KMS-11 (cell line): Measurements from ENCODE around the gene PGGHG.

Experiments
- H2AFZ ChIP-seq: fragments of 200-600 bp; sonication (generic); 2 replicates; pipeline ENCODE4 v1.6.1; 2016; ENCODE audit warnings: antibody characterized with exemption, mixed run types, low read depth
- H3K27ac ChIP-seq: fragments of 200-600 bp; sonication (generic); 2 replicates; pipeline ENCODE4 v1.6.1; 2016; ENCODE audit warnings: mild to moderate bottlenecking, mixed run types
- H3K27me3 ChIP-seq: fragments of 200-600 bp; sonication (generic); 2 replicates; pipeline ENCODE4 v1.6.1; 2017; ENCODE audit warnings: mild to moderate bottlenecking, low read depth, mixed run types, moderate library complexity; ENCODE audit not compliant: insufficient read depth
- H3K36me3 ChIP-seq: fragments of 200-600 bp; sonication (generic); 2 replicates; pipeline ENCODE4 v1.6.1; 2017; ENCODE audit warnings: mild to moderate bottlenecking, mixed run types; ENCODE audit not compliant: insufficient read depth
- H3K4me1 ChIP-seq: fragments of 200-600 bp; sonication (generic); 2 replicates; pipeline ENCODE4 v1.6.1; 2016; ENCODE audit warnings: mild to moderate bottlenecking, low read depth, mixed run types; ENCODE audit not compliant: poor library complexity, severe bottlenecking
- H3K4me2 ChIP-seq: fragments of 200-600 bp; sonication (generic); 2 replicates; pipeline ENCODE4 v1.7.0; 2016; ENCODE audit warnings: mild to moderate bottlenecking, mixed run types
- H3K4me3 ChIP-seq: fragments of 200-600 bp; sonication (generic); IDR thresholded peaks from 2 replicates; pipeline ENCODE4 v1.6.1; 2017; ENCODE audit warnings: low read depth, low read length, mixed read lengths; ENCODE audit not compliant: insufficient read depth
- H3K79me2 ChIP-seq: fragments of 200-600 bp; sonication (generic); 2 replicates; pipeline ENCODE4 v1.6.1; 2016; ENCODE audit warnings: low read depth, mixed run types; ENCODE audit not compliant: insufficient read depth
- H3K9ac ChIP-seq: fragments of 200-600 bp; sonication (generic); 2 replicates; pipeline ENCODE4 v1.6.1; 2016; ENCODE audit warnings: mild to moderate bottlenecking, mixed run types
- H4K20me1 ChIP-seq: fragments of 200-600 bp; sonication (generic); 2 replicates; pipeline ENCODE4 v1.6.1; 2016; ENCODE audit warnings: mild to moderate bottlenecking, mixed run types; ENCODE audit not compliant: insufficient read depth
- TF ChIP-seq, protein P1 (sequence below): fragments of 200-600 bp; sonication (generic); conservative IDR thresholded peaks from 2 replicates; pipeline ENCODE4 v1.6.1; 2017; ENCODE audit warnings: low read depth, mild to moderate bottlenecking, antibody characterized with exemption, low read length, moderate library complexity, mixed read lengths

The PGGHG gene

DNA sequence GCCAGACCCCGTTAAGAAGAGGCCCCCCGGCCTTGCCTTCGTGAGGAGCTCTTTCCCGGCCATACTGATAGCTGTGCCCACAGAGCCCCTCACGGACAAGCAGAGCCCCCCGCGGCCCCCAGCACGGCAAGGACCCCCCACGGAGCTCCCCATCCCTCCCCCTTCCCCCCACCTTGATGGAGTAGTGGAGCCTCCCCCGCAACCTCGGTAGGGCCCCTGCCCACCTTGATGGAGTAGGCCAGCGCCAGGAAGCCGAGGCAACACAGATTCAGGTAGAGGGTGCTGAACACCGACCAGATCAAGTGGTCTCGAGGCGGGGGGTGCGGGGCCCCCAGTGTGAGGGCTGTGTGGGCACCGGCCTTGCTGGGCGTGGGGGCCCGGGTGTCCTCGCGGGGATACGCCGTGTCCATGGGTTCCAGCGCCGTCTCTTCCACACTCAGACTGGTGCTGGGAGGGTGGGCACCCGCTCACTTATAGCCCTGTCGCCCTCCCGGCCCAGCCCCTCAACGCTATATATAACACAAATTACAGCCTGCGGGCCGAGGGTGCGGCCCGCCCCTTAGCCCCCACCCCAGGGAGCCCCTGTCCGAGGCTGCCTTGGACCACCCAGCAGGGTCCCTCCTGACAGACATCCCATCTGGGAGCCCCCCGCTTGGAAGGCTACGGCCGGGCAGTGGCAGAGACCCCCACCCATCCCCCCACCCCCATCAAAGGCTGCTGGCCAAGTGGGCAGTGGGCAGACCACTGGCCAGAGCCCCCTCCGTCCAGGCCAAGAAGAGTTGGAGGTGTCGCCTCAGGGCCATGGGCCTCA, 10.4 kb downstream of the PGGHG start, which contains the start of gene IFITM5:
Gene IFITM5 (minus strand): TSS at position 446 of the 811 bp plus-strand sequence. CDS start 36 bp downstream, at position 410.
- H3K4me2 ChIP-seq: no peak within 1 kb of the TSS; the same call in 1 of the 2 replicates
- no peak within 1 kb of the TSS for H3K27ac ChIP-seq
- TF ChIP-seq, protein P1, sequence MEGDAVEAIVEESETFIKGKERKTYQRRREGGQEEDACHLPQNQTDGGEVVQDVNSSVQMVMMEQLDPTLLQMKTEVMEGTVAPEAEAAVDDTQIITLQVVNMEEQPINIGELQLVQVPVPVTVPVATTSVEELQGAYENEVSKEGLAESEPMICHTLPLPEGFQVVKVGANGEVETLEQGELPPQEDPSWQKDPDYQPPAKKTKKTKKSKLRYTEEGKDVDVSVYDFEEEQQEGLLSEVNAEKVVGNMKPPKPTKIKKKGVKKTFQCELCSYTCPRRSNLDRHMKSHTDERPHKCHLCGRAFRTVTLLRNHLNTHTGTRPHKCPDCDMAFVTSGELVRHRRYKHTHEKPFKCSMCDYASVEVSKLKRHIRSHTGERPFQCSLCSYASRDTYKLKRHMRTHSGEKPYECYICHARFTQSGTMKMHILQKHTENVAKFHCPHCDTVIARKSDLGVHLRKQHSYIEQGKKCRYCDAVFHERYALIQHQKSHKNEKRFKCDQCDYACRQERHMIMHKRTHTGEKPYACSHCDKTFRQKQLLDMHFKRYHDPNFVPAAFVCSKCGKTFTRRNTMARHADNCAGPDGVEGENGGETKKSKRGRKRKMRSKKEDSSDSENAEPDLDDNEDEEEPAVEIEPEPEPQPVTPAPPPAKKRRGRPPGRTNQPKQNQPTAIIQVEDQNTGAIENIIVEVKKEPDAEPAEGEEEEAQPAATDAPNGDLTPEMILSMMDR: no peak
- H3K27me3 ChIP-seq: peaks cover 23% of the 10 kb centered on the region; the same call in 1 of the 2 replicates
- no peak within 1 kb of the TSS for H2AFZ ChIP-seq
- no peaks in the 10 kb centered on the region for H3K36me3 ChIP-seq
- no peak within 1 kb of the TSS for H3K9ac ChIP-seq
- H3K79me2 ChIP-seq: no peaks in the 10 kb centered on the region
- peaks cover 17% of the 10 kb centered on the region for H3K4me1 ChIP-seq
- no peaks in the 10 kb centered on the region for H4K20me1 ChIP-seq
- H3K4me3 ChIP-seq: no peak within 1 kb of the TSS

DNA sequence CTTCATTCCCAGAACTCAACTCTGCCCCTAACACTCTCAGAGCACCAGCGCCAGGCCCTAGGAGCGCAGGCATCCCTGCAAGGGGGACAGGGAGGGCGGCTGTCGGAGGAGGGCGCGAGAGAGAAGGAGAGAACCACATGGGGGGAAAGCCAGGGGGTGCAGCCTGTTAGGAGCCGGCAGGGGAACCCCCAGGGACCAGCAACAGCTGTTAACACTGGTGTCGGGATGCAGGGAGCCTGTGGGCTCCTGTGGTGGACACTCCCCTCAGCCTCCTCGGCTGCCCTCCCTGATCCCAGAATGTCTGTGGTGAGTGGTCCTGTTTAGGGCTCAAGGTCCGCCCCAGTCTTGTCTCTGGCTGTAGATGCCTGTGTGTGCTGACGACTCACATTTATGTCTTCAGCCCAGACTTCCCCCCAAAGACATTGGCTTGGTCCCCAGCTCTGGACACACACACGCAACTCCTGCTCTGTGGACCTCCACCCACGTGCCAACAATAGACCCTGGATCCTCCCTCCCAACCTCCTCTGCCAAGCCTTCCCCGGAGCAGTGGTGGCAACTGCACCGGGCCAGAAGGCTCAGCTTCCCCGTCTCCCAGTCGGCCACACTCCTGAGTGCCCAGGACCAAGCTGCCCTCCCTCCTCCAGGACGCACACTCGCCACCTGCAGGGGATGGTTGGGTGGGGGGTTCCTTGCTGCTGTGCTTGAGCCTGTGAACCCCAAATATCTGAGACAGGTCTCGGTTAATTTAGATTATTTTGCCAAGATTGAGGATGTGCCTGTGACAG, 11.2 kb downstream of the PGGHG start:
- H3K4me2 ChIP-seq: no peak overlapping the region
- H3K27ac ChIP-seq: no peak overlapping the region

DNA sequence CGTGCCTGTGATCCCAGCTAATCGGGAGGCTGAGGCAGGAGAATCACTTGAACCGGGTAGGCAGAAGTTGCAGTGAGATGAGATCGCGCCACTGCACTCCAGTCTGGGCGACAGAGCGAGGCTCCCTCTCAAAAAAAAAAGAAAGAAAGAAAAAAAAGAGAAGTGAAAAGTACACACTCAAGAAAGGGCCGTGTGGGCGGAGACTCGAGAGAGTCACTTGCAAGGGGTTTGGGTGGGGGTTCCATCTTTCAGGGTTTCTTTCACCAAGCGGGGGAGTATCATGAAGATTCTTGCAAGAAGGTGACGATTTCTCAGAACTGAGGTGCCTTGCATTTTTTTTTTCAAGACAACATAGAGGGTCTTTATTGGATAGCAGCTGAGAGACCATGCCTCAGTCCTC, 14.4 kb downstream of the PGGHG start:
- no peaks in the 10 kb centered on the region for H3K79me2 ChIP-seq
- peaks cover 44% of the 10 kb centered on the region for H3K27me3 ChIP-seq
- H3K4me1 ChIP-seq: peaks cover 3% of the 10 kb centered on the region
- H3K4me2 ChIP-seq: no peak overlapping the region
- H3K36me3 ChIP-seq: no peaks in the 10 kb centered on the region
- no peak overlapping the region for H2AFZ ChIP-seq
- no peak overlapping the region for H3K4me3 ChIP-seq
- TF ChIP-seq, protein P1: no peak
- no peaks in the 10 kb centered on the region for H4K20me1 ChIP-seq
- H3K9ac ChIP-seq: no peak overlapping the region
- H3K27ac ChIP-seq: no peak overlapping the region

More for the DNA sequence above, 11.2 kb downstream of the PGGHG start:
- H3K27me3 ChIP-seq: peaks cover 23% of the 10 kb centered on the region; the same call in 1 of the 2 replicates
- H3K36me3 ChIP-seq: no peaks in the 10 kb centered on the region
- H4K20me1 ChIP-seq: no peaks in the 10 kb centered on the region
- peaks cover 17% of the 10 kb centered on the region for H3K4me1 ChIP-seq
- no peak overlapping the region for H2AFZ ChIP-seq
- H3K9ac ChIP-seq: no peak overlapping the region
- TF ChIP-seq, protein P1: no peak
- H3K4me3 ChIP-seq: no peak overlapping the region
- no peaks in the 10 kb centered on the region for H3K79me2 ChIP-seq

DNA sequence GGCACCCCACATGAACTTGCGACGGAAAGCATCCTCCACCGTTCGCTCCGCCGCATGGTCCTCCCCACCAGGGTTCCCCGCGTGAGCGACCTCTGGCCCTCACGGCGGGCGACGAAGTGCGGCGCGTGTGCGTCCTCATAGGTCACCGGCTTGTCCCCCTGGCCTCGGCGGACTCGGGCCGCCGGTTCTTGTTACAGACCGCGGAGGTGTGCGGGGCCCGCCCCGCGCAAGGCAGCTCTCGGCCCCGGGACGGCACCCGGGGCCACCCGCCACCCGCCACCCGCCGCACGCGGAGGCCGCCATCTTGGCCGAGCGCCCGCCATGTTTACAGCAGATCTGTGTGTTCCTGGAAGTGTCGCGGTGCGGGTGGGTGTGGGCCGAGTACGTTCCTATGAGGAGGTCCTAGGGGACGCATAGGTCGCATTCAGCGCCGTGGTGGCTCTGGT, 15.2 kb downstream of the PGGHG start:
- H3K79me2 ChIP-seq: no peaks in the 10 kb centered on the region
- H3K9ac ChIP-seq: no peak overlapping the region
- no peaks in the 10 kb centered on the region for H4K20me1 ChIP-seq
- H3K4me1 ChIP-seq: no peaks in the 10 kb centered on the region
- TF ChIP-seq, protein P1: no peak
- H3K4me3 ChIP-seq: no peak overlapping the region
- no peak overlapping the region for H3K4me2 ChIP-seq
- H3K36me3 ChIP-seq: no peaks in the 10 kb centered on the region
- no peak overlapping the region for H3K27ac ChIP-seq
- H3K27me3 ChIP-seq: peaks cover 46% of the 10 kb centered on the region
- no peak overlapping the region for H2AFZ ChIP-seq
